Astrocyte of the spinal cord (primary cell): ENCODE measurements around the gene FAM168A.

Source experiments
- DNase-seq: peaks from one replicate; pipeline ENCODE4 v3.0.0; 2011; ENCODE audit warnings: low read depth, low spot score
- H3K4me3 ChIP-seq: 2 replicates; pipeline ENCODE4 v1.5.1; 2011; ENCODE audit warnings: low read depth, mild to moderate bottlenecking, low read length, moderate library complexity
- in situ Hi-C: cut with HindIII; loops from 2 replicates; pipeline ENCODE4 v1.10.0; 2017; ENCODE audit warnings: low sequenced_read_pairs
- TF ChIP-seq, protein P1 (sequence below): IDR thresholded peaks from 2 replicates; pipeline ENCODE4 v1.5.1; 2012; ENCODE audit warnings: low read depth, mild to moderate bottlenecking, low read length, inconsistent platforms

The FAM168A gene

DNA sequence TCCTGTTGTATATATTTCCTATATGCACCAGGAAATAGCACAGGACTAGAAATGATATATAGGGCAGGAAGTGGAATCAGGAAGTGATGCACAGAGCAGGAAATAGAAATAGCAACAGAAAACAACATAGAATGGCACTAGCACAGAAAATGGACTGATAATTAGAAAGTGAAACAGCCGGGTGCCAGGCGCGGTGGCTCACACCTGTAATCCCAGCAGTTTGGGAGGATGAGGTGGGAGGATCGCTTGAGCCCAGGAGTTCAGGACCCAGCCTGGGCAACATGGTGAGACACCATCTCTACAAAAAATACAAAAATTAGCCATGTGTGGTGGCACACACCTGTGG is 231.7 kb downstream of the FAM168A start:
- in situ Hi-C loops, result no loop called here
- no peak for DNase-seq
- no peak overlapping the region for H3K4me3 ChIP-seq
- TF ChIP-seq, protein P1, sequence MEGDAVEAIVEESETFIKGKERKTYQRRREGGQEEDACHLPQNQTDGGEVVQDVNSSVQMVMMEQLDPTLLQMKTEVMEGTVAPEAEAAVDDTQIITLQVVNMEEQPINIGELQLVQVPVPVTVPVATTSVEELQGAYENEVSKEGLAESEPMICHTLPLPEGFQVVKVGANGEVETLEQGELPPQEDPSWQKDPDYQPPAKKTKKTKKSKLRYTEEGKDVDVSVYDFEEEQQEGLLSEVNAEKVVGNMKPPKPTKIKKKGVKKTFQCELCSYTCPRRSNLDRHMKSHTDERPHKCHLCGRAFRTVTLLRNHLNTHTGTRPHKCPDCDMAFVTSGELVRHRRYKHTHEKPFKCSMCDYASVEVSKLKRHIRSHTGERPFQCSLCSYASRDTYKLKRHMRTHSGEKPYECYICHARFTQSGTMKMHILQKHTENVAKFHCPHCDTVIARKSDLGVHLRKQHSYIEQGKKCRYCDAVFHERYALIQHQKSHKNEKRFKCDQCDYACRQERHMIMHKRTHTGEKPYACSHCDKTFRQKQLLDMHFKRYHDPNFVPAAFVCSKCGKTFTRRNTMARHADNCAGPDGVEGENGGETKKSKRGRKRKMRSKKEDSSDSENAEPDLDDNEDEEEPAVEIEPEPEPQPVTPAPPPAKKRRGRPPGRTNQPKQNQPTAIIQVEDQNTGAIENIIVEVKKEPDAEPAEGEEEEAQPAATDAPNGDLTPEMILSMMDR, result no peak

GRCh38 chr11:73365352-73366264 is 232.3 kb downstream of the FAM168A start:
- DNase-seq, result no peak
- in situ Hi-C loops, result no loop called here
- TF ChIP-seq, protein P1, result no peak
- no peak overlapping the region for H3K4me3 ChIP-seq

DNA sequence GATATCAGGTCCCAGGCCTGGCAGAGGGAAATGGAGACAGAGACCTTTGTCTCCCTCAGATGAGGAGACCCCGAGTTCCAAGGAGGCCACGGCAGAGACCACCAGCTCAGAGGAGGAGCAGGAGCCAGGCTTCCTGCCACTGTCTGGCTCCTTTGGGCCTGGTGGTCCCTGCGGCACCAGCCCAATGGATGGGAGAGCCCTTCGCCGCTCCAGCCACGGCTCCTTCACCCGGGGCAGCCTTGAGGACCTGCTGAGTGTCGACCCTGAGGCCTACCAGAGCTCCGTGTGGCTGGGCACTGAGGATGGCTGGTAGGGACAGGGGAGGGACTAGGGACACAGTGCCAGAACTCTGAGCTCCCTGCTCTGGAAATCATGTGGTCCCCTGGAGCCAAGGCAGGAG is 234.8 kb downstream of the FAM168A start:
- TF ChIP-seq, protein P1, result no peak
- H3K4me3 ChIP-seq, result no peak overlapping the region
- in situ Hi-C loops, result no loop called here

DNA sequence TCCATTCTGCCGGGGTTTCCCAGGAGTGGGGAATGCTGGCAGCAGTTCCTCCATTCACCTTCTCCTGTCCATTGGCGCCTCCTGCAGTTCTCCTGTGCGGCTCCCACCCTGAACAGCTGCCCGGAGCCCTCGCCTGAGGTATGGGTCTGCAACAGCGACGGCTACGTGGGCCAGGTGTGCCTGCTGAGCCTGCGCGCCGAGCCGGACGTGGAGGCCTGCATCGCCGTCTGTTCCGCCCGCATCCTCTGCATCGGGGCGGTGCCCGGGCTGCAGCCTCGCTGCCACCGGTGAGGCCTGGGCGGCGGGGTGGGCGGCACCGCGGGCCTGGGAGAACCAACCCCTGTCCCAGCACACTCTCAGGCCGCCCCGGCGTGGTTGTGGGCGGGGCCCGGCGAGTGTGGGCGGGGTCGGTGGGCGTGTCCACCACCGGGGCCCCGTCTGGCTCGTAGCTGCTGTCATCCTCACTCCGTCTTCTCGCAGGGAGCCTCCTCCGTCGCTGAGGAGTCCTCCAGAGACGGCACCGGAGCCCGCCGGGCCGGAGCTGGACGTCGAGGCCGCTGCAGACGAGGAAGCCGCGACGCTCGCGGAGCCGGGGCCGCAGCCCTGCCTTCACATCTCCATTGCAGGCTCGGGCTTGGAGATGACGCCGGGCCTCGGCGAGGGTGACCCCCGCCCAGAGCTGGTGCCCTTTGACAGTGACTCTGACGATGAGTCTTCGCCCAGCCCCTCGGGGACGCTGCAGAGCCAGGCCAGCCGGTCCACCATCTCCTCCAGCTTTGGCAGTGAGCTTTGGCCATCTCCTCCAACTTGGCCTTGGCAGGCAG is 235.7 kb downstream of the FAM168A start:
- no peak overlapping the region for H3K4me3 ChIP-seq
- DNase-seq, result no peak
- in situ Hi-C loops, result no loop called here
- TF ChIP-seq, protein P1, result no peak

More for the DNA sequence above, 234.8 kb downstream of the FAM168A start:
- DNase-seq, result no peak

GRCh38 chr11:73360743-73361369 is 237.1 kb downstream of the FAM168A start:
- no peak for DNase-seq
- in situ Hi-C loops, result no loop called here
- TF ChIP-seq, protein P1, result no peak
- no peak overlapping the region for H3K4me3 ChIP-seq

- no peak overlapping the region for H3K4me3 ChIP-seq
- DNase-seq, result peak; percentile 26
- in situ Hi-C loops, result no loop called here
- TF ChIP-seq, protein P1, result peak; percentile 60
Measured at GRCh38 chr11:73359930-73360742, 237.8 kb downstream of the FAM168A start.
